ENCODE data around the gene CEBPG.

DNA sequence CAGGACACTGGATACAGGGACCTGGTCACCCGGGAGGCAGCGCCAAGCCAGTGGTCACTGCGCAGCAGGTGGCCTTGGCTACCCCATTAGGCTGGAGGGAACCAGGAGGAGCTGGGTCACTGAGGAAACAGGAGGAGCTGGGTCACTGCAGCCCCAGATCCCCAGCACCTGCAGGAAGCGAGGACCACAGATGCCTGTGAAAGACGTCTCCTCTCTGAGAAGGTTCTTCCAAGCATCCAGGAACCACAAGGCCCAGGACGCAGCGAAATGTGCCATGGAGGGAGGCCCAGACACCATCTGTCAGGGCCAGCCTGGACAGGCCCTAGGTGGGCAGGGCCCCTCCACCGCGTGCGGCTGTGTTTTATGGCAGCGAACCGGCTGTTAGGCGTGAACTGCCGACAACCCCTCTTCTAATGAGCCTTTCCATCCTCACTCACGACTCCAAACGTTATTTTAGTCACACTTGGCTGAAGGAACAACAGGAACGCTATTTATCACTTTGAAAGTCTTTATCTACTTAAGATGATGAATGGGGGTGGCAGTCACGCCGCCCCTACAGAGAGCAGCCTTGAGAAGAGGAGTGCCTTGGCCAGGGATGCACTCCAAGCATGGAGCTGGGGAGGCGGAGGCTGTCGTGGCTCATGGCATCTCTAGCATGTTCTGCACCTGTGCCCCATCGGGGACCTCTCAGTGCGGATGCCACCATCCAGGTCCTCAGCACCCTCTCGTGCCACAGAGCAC is 53.3 kb downstream of the CEBPG start:
- TF ChIP-seq CTCF (IDR thresholded peaks at IDR 0.05) (no peak), POLR2A (IDR thresholded peaks at IDR 0.05) (no peak)

Data from esophagus squamous epithelium (tissue), 4 donors.